ENCODE results near the gene HOXB2.

Gene HOXB2

DNA sequence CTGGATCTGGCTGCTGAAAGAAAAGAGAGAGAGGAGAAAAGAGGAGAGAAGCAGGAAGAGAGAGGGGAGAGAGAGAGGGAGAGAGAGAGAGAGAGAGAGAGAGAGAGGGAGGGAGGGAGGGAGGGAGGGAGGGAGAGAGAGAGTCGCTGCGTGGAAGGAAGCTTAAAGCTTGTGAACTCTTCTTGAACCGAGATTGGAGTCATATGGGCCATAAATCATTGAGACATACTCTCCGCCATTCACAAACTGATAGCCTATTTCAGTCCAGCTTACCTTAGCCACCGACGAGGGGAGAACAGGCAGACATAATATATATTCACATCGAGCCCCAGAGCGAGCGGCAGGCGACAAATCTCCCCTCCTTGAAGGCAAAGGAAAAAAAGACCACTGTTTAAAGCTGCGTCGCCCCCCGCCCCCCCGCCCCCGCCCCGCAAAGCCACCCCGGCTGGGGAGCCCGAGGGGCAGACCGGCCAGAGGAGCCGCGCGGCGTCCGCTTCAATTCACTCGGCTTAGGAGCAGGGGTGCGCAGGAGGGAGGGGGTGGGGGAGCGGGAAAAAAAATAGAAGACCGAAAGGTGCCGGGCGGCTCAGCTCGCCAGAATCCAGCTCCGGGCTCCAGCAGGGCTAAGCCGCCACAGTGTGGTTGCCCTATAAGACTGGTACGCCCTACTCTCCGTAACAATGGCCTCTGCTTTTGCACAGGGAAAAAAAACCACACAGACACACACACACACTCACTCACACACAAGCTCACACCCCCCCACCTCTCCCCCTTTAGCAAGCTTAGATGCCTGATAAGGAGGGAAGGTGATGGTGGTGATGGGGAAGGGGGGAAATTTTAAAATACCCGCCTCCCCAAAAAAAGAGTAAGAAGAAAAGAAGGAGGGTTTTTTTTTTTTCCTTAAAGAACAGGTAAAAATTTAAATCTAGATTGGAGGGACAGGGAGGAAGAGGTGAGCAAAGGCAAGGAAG, 10.6 kb upstream of the HOXB2 start:
- H3F3A ChIP-seq (ENCODE audit: insufficient read depth, low read length): no peaks in the 10 kb centered on the region
- H3K4me2 ChIP-seq (ENCODE audit: low read length): no peak overlapping the region
- H3K9me2 ChIP-seq (ENCODE audit: low read depth, low read length): no peaks in the 10 kb centered on the region
- H3K9ac ChIP-seq (ENCODE audit: low read length): no peak overlapping the region
- H2AFZ ChIP-seq (ENCODE audit: low read length): no peak overlapping the region
- no peak overlapping the region for H3K27ac ChIP-seq (ENCODE audit: low read depth, low read length, poor library complexity, severe bottlenecking)
- no peaks in the 10 kb centered on the region for H3K36me3 ChIP-seq (ENCODE audit: insufficient read depth, low read length)
- H3K79me2 ChIP-seq (ENCODE audit: insufficient read depth, low read length): no peaks in the 10 kb centered on the region
- no peaks in the 10 kb centered on the region for H4K20me1 ChIP-seq (ENCODE audit: insufficient read depth, low read length)
- TF ChIP-seq EZH2 (IDR thresholded peaks at IDR 0.05; ENCODE audit: borderline replicate concordance, low read length): no peak
- TF ChIP-seq, protein P1, sequence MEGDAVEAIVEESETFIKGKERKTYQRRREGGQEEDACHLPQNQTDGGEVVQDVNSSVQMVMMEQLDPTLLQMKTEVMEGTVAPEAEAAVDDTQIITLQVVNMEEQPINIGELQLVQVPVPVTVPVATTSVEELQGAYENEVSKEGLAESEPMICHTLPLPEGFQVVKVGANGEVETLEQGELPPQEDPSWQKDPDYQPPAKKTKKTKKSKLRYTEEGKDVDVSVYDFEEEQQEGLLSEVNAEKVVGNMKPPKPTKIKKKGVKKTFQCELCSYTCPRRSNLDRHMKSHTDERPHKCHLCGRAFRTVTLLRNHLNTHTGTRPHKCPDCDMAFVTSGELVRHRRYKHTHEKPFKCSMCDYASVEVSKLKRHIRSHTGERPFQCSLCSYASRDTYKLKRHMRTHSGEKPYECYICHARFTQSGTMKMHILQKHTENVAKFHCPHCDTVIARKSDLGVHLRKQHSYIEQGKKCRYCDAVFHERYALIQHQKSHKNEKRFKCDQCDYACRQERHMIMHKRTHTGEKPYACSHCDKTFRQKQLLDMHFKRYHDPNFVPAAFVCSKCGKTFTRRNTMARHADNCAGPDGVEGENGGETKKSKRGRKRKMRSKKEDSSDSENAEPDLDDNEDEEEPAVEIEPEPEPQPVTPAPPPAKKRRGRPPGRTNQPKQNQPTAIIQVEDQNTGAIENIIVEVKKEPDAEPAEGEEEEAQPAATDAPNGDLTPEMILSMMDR (IDR thresholded peaks at IDR 0.05; ENCODE audit: low read length): no peak
- no peak overlapping the region for H3K4me3 ChIP-seq (ENCODE audit: low read depth, low read length, poor library complexity, severe bottlenecking)
- no peaks in the 10 kb centered on the region for H3K4me1 ChIP-seq (ENCODE audit: insufficient read depth, low read length, severe bottlenecking)
- no peaks in the 10 kb centered on the region; the same call in 1 of the 2 replicates for H3K27me3 ChIP-seq (ENCODE audit: insufficient read depth, low read length)
- no peaks in the 10 kb centered on the region for H3K9me3 ChIP-seq (ENCODE audit: low read length)

DNA sequence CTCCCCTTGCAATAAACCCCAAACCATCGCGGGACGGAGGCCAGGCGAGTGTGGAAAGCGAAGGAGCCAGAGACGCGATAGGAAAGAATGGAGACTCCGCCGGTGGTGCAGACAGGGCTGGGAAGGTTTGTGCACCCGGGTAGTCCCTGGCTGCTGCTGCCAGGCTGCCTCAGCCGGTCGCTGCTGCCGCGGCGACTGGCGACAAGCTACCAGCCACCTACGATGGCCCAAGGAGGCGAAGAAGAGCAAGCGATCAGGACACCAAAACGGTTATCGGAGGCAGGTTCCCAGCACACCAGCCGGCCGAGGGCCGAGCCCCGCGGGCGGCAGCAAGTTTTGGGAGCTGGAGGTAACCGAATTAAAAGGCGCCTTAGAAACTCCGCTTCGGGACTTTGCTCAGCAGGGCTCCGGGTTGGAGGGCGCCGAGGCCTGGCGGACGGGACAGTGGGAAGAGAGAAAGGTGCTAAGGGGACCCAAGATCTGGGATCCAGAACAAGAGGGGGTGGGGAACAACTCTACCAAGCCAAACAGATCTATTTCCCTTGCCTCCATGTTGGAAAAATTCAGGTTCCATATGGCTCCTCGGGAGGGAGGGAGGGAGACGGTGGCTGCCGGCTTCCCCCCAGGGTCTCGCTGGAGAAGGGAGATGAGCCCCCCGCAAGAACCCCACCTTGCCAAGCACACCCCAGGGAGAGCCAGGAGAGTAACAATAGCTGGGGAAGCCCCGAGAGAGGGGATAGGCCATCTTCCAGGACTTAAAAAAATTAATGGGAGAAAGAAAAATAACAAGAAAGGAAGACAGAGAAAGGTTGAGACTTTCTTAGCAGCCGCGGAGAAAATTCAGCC, 9.7 kb upstream of the HOXB2 start:
- no peak overlapping the region for H3K9ac ChIP-seq (ENCODE audit: low read length)
- no peaks in the 10 kb centered on the region for H3F3A ChIP-seq (ENCODE audit: insufficient read depth, low read length)
- TF ChIP-seq, protein P1 (IDR thresholded peaks at IDR 0.05; ENCODE audit: low read length): no peak
- TF ChIP-seq EZH2 (IDR thresholded peaks at IDR 0.05; ENCODE audit: borderline replicate concordance, low read length): no peak
- H3K4me2 ChIP-seq (ENCODE audit: low read length): no peak overlapping the region
- no peak overlapping the region for H3K4me3 ChIP-seq (ENCODE audit: low read depth, low read length, poor library complexity, severe bottlenecking)
- no peaks in the 10 kb centered on the region for H3K9me2 ChIP-seq (ENCODE audit: low read depth, low read length)
- no peak overlapping the region for H3K27ac ChIP-seq (ENCODE audit: low read depth, low read length, poor library complexity, severe bottlenecking)
- H4K20me1 ChIP-seq (ENCODE audit: insufficient read depth, low read length): no peaks in the 10 kb centered on the region
- H3K79me2 ChIP-seq (ENCODE audit: insufficient read depth, low read length): no peaks in the 10 kb centered on the region
- no peaks in the 10 kb centered on the region; the same call in 1 of the 2 replicates for H3K27me3 ChIP-seq (ENCODE audit: insufficient read depth, low read length)
- no peaks in the 10 kb centered on the region for H3K9me3 ChIP-seq (ENCODE audit: low read length)
- no peaks in the 10 kb centered on the region for H3K36me3 ChIP-seq (ENCODE audit: insufficient read depth, low read length)
- H3K4me1 ChIP-seq (ENCODE audit: insufficient read depth, low read length, severe bottlenecking): no peaks in the 10 kb centered on the region
- H2AFZ ChIP-seq (ENCODE audit: low read length): no peak overlapping the region

DNA sequence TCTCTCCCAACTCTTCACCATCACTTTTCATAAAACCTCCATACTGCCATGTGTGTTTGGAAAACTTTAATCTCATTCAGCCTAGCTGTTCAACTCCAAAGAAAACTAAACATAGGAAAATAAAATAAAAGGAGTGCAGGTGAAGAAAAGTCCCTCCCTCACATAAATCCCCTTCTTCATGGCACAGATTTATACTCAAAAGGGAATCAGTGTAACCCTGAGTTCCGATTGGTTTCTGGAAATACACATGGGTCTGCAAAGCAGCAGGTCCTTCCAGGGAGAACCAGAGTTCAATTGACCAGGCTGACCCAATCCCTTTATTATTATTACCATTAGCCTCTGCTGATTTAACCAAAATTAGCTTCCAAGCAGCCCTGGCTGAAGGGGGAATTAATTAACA, 8.9 kb upstream of the HOXB2 start:
- Histone ChIP-seq H3K27me3 (ENCODE audit: insufficient read depth, low read length) (no peaks in the 10 kb centered on the region), H3F3A (ENCODE audit: insufficient read depth, low read length) (no peaks in the 10 kb centered on the region), H4K20me1 (ENCODE audit: insufficient read depth, low read length) (no peaks in the 10 kb centered on the region), H2AFZ (ENCODE audit: low read length) (no peak overlapping the region), H3K79me2 (ENCODE audit: insufficient read depth, low read length) (no peaks in the 10 kb centered on the region), H3K4me3 (ENCODE audit: low read depth, low read length, poor library complexity, severe bottlenecking) (no peak overlapping the region), H3K9me3 (ENCODE audit: low read length) (no peaks in the 10 kb centered on the region), H3K27ac (ENCODE audit: low read depth, low read length, poor library complexity, severe bottlenecking) (no peak overlapping the region), H3K36me3 (ENCODE audit: insufficient read depth, low read length) (no peaks in the 10 kb centered on the region), H3K4me1 (ENCODE audit: insufficient read depth, low read length, severe bottlenecking) (no peaks in the 10 kb centered on the region), H3K9ac (ENCODE audit: low read length) (no peak overlapping the region), H3K9me2 (ENCODE audit: low read depth, low read length) (no peaks in the 10 kb centered on the region), H3K4me2 (ENCODE audit: low read length) (no peak overlapping the region)
- TF ChIP-seq, protein P1 (IDR thresholded peaks at IDR 0.05; ENCODE audit: low read length): no peak
- no peak for TF ChIP-seq EZH2 (IDR thresholded peaks at IDR 0.05; ENCODE audit: borderline replicate concordance, low read length)
